ENCODE results near the gene RHOT2.

DNA sequence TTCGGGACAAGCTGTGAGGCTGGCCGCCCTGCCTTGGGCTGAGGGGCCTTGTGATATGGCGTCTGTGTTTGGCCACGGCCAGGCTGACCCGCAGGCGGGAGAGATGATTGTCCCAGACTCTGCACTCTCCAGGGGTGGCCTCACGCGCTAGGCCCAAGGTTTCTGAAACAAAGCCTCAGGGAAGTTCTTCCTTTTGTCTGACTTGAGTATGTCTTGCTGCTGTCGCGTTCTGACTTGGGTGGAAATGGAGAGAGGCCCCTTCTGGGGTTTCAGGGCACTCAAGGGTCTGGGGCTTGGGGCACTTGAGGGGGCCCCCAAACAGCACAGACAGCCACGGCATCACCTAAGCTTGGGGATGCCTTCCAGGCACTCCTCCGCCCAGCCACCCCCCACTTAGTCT lies 43.2 kb downstream of the RHOT2 start:
- TF ChIP-seq, protein P1, sequence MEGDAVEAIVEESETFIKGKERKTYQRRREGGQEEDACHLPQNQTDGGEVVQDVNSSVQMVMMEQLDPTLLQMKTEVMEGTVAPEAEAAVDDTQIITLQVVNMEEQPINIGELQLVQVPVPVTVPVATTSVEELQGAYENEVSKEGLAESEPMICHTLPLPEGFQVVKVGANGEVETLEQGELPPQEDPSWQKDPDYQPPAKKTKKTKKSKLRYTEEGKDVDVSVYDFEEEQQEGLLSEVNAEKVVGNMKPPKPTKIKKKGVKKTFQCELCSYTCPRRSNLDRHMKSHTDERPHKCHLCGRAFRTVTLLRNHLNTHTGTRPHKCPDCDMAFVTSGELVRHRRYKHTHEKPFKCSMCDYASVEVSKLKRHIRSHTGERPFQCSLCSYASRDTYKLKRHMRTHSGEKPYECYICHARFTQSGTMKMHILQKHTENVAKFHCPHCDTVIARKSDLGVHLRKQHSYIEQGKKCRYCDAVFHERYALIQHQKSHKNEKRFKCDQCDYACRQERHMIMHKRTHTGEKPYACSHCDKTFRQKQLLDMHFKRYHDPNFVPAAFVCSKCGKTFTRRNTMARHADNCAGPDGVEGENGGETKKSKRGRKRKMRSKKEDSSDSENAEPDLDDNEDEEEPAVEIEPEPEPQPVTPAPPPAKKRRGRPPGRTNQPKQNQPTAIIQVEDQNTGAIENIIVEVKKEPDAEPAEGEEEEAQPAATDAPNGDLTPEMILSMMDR (IDR thresholded peaks at IDR 0.05), result no peak
- TF ChIP-seq POLR2A (IDR thresholded peaks at IDR 0.05), result no peak

Data from uterus (tissue), 2 donors.